Posterior vena cava (tissue), 2 donors: ENCODE data around the gene RIC8B. TPM values are rescaled to one million over a fixed set of nuclear protein-coding genes. Genes with fewer than 3 reads are reported as not detected.

ENCODE experiments used
- DNase-seq: peaks from one replicate; pipeline ENCODE4 v3.0.0-alpha.2; 2020; ENCODE audit warnings: low spot score
- intact Hi-C, 2 donors: fragments of 100-400 bp; cut with DNase I; formaldehyde crosslinking; loops; one replicate each; pipeline versions ENCODE4 v1.14.1 to v1.14.2; 2022 to 2023
- total RNA-seq, 2 donors: library from RNA; stranded (reverse); fragmentation: NEBNext Ultra II Directional; extraction: Animal tissue kit (Norgen Biotek cat#: 25700); gene quantifications; one replicate each; pipeline ENCODE4 v1.2.1, GENCODE V29; 2021
- donor health status: DM: yes; HTN: yes; CAD: no.
- donor health status: DM: yes; HTN: yes; CAD: no.

The RIC8B gene
- total RNA-seq, 2 donors from 2014 or later, result 20.2 to 23.8 TPM

DNA sequence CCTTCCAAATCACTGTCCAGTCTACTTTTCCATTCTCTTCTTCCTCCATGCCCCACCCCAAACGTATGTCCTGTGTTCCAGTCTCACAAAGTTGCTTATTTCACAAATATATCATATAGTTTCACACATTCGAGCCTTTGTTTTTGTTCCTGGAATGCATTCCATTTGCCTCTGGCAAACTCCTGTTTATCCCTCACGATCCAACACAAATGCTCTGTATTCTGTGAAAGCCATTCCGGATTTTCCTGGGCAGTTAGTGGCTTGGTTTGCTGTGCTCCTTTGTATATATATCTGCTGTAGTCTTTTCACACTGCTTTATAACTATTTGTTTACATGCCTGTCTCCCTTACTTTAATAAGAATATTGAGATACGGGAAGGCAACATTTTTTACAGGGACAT, 9.0 kb downstream of the RIC8B start:
- intact Hi-C loops, result no loop called here
- DNase-seq, result no peak

DNA sequence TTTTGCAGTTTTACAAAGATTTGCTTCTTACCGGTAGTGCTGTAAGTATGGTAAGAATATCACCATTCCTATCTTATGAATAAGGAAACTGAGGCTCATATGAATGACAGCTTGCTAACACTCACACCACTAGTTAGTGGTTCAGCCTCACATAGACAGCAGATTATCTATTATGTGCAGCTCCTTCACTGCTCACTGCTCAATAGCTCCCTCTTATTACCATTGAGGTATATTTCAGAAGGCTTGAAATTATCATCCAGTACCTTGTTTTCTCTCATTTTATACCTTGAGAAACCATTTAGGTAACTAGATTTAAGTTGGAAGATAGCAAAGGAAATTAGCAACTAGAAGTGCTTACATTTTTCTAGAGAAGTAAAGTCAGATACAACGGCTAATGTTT, 15.5 kb downstream of the RIC8B start:
- intact Hi-C loops, result no loop called here

DNA sequence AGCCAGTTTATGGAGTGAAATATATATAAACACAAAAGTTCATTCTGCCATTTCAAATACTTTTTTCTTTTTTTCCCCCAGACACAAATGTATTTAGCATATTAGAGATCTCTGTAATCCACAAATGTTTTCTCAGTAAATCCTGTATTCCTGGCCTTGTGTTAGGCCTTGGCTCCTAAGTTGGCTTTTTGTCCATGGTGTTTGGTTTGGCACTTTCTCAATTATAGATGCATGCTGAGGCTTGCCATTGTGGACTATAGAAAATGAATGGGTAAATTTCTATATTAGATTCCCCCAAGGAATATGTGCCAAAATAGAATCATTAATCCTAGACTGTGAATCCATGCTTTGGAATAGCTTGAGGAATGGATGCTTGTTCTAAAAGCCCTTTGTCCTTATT, 17.0 kb downstream of the RIC8B start:
- DNase-seq, result no peak
- intact Hi-C loops, result no loop called here

More for the DNA sequence above, 15.5 kb downstream of the RIC8B start:
- no peak for DNase-seq

DNA sequence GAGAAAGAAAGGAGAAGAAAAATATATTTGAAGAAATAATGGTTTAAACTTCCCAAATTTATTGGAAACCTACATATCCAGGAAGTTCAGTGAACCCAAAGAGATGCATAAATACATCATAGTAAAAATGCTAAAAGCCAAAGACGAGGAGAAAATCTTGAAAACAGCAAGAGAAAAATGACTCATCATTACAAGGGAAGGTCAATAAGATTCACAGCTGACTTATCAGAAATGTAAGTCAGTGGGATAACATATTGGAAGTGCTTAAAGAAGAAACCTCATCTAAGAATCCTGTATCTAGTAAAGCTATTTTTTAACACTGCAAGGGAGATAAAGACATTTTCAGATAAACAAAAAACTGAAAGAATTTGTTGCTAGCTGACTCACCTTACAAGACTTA, 19.9 kb downstream of the RIC8B start:
- no peak for DNase-seq
- intact Hi-C loops, result no loop called here

DNA sequence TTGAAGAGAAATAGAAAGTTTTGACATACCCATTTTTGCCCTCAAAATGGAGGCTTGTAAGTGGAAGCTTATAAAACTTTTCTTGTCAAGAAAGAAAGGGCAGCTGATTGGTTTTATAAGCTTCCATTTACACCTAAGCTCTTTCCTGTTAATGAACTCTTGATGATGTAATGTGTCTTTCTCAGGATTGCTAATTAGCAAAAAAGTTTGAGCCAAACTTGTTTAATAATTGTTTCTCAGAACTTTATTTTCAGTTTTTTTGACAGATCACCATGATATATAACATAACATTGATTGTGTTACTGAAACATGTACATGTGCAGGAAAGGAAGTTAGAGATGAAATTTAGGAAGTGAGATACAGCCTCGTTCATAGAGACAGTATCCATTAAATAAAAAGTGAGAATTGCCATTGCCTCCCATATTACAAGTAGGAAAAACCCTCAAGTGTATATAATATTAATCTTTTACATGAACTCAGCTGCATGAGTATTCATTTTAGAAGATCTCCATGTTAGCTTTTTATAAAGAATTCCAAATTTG, 26.8 kb downstream of the RIC8B start:
- DNase-seq, result no peak
- intact Hi-C loops, result loop anchor here in 1 of 2 donors (10.0 kb wide), 1 partner anchor 236 kb away; no protein-coding TSS in a partner anchor

DNA sequence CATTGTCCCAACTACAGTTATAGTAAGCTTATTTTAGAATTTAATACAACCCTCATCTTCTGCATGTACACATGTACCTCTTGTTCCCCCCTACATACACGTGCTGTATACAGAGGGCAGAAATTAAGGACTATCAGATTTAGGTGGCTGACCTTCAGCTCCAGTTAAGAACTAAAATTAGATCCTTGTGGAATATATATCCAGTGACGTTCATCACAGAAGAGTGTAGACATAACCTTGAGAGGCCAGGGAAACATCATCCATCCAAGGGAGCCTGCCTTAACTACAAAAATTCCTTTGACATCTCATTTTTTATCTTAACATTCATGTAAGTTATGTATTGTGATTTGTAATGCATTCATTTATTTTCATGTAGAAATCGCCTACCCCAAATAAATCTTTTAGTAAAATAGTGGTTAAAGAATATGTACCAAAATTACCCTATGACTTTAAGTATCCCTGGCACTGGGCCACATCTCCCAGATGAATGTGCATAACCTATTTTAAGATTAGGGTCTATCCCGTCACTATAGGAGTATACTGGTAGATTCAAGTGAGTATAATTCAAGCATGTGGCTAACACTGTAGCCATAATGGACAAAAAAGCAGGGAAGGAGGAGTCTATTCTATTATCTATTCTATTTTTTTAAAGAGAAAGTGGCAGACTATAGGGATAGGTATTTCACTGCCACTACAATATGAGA, 27.5 kb downstream of the RIC8B start:
- no peak for DNase-seq
- intact Hi-C loops, result loop anchor here in 1 of 2 donors (10.0 kb wide), 1 partner anchor 237 kb away; no protein-coding TSS in a partner anchor

DNA sequence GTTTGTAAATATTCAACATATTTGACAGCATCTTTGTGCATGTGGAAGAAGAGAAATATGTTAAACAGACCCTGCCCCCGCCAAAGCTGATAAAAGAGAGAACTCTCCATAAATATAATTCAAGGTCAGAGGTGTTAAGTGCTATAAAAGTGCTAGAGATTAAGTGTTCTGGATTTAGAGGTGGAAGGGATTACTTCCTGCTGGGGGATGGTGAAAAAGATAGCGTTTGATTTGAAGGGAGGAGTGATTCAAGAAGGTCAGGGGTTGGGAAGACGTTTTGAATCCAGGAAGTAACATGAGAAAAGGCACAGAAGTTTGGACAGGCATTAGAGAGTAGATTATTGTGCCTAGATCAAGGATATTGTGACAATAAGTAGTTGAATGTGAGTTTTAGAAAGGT, 30.2 kb downstream of the RIC8B start:
- no peak for DNase-seq
- intact Hi-C loops, result loop anchor here in 1 of 2 donors (10.0 kb wide), 1 partner anchor 240 kb away; no protein-coding TSS in a partner anchor

DNA sequence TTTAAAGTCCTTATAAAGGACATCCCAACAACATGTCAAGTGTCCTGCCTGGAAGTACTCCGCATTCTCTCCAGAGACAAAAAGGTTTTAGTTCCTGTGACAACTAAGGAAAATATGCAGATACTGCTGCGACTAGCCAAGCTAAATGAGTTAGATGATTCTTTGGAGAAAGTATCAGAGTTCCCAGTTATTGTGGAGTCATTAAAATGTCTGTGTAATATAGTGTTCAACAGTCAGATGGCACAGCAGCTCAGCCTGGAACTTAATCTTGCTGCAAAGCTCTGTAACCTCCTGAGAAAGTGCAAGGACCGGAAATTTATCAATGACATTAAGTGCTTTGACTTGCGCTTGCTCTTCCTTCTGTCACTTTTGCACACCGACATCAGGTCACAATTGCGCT, 40.2 kb downstream of the RIC8B start:
- intact Hi-C loops, result no loop called here
- DNase-seq, result no peak

DNA sequence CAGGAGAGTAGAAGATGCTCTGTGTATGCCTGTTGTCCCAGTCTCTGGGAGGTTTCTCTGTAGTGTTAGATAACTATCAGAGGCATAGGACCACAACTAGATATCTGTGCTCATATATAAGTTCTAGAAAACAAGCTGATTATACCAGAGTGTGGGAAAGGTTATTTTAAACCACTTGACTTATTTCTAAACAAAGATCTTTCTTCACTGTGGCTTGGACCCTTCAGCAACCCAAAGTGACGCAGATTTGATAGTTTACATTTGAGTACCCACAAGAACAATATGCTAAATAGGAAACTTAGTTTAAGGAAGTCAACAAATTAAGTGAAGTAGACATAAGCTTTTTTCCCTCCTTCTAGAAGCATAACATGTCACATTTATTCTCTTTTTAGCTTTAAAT, 41.3 kb downstream of the RIC8B start:
- intact Hi-C loops, result no loop called here
- no peak for DNase-seq

DNA sequence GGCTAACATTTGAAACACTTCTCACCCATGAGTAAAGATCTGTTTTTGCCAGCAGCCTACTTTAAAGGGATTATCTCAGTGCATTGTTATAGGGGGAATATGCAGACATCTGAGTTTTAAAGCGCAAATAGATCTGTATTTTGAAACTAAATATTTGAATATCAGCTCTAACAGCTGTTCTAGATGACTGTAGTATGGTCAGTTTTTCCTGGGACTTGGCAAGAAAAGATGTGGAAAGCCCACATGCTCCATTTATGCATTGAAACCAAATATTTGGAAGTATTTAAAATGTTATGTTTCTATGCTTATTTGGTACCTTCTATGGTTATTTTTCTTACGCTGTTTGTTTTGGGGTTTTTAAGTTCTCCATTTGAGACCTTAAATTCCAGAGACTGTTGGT, 41.7 kb downstream of the RIC8B start:
- no peak for DNase-seq
- intact Hi-C loops, result no loop called here

DNA sequence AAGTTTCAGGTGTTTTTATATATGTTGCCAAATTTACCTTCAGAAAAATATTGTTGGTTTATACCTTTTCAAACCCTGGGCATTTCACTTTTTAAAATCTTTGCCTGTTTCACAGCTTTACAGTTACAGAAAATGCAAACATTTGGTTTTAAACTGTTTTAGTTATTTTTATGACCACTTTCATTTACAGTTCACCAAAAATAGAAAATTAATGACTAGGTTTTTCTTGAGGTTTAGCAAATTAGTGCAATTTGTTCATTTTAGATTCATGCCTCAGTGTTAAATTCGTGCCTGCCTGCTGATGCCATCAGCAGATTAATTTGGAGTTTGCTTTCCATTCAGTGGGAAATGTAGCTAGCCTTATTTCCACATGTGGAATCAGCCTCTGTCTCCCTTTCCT, 45.5 kb downstream of the RIC8B start:
- no peak for DNase-seq
- intact Hi-C loops, result no loop called here

DNA sequence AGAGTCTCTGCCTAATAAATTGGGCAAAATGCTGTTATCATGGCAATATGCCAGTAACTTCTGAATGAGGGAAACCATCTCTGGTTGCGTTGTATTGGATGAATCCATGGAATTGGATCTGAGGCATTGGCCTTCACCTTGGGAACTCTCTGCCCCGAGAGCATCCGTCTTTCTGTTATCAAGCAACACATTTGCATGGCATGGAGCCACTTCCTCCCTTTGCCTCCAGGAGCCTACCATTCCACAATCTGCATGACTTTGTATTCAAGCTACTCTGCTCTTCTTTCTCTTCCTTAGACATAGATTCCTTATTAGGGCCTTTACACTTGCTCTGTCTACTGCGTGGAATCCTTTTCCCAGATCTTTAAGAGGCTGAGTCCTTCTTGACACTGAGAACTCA, 57.2 kb downstream of the RIC8B start:
- intact Hi-C loops, result no loop called here
- no peak for DNase-seq

DNA sequence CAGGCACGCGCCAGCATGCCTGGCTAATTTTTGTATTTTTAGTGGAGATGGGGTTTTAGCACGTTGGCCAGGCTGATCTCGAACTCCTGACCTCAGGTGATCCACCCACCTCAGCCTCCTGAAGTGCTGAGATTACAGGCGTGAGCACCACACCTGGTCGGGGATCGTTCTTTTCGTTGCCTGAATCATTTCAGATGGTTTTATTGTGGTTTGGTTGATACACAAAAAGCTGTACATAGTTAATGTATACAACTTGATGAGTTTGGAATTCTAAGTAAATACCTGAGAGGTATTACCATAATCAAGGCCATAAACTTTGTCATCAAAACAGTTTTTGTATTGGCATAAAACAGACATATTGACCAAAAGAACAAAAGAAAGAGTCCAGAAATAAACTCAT, 63.3 kb downstream of the RIC8B start:
- DNase-seq, result no peak
- intact Hi-C loops, result no loop called here

DNA sequence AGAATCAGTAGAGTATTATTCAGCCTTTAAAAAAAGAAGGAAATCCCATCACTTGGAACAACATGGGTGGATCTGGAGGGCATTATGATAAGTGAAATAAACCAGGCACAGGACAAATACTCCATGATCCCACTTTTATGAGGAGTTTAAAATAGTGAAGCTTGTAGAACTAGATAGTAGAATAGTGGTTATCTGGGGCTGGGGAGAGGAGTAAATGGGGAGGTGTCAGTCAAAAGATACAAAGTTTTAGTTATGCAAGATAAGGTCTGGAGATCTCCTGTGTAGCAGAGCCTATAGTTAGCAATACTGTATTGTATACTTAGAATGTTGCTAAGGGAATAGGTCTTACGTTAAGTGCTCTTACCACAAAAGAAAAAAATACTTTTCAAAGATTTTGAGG, 64.9 kb downstream of the RIC8B start:
- intact Hi-C loops, result no loop called here
- no peak for DNase-seq

DNA sequence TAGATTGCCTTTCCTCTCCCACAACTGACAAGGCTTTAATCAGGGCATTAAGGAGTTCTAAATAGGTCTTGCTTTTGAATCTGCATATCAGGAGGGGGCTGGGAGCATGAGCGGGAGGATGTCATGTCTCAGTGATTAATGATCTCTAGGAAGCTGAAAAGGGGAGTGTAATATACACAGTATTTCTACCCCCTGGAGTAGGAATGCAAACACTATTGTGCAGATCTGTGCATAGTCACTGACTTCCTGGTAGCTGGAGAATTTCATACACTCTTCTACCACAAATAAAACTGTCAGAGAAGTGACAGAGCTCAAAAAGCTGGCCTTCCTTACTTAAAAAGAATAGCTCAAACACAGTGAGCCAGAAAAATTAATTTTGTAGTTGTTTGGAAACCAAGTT, 65.8 kb downstream of the RIC8B start:
- intact Hi-C loops, result loop anchor here in 1 of 2 donors (10.0 kb wide), 1 partner anchor 455 kb away; no protein-coding TSS in a partner anchor
- DNase-seq, result no peak

DNA sequence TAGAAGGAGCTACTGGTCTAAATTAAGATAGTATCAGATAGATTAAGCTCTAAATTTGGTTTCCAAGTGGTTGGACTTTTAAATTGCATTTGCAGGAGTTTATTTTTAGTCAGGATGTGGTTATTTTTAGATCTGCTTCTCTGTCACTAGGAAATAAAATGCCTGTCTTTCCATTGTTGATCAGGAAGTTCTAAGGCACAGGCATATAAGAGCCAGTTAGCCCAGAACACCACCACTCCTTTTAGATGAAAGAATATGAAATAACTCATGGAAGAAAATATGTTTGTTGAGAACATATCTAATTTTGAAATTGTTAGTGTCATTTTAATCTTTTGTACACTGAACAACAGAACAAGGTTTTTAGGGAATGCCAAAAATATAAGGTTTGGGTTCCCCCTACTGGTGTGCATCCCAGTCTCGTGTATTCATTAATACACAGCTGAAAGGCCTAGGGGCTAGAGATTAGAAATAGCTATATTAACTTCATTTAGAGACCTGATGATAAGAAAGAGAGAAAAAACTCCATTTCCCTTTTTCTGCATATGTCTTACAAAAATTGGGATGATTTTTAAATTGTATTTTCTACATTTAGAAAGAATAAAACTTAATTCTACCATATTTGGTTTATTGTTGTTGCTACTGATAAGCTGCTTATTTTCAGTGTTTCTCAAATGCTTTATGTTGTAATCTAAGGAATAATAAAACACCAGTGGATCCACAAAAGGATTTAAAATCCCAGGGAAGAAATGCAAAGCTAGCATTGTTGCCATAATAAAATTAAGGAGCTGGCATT, 67.2 kb downstream of the RIC8B start:
- no peak for DNase-seq
- intact Hi-C loops, result loop anchor here in 1 of 2 donors (10.0 kb wide), 1 partner anchor 457 kb away; no protein-coding TSS in a partner anchor

DNA sequence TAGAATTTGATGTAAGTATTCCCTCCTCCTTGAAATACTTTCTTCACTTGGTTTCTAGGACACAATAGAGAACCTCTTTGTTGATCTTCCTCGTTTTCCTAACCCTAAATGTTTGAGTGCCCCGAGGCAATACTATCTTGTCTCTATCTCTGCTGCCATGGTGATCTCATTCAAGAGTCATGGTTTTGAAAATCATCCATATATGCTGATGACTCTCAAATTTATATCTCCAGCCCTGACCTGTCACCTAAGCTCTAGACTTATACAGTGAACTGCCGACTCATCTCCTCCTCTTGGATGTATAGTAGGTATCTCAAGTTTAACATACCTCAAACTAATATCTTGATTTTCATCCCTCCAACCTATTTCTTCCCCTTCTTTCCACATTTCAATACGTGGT, 71.4 kb downstream of the RIC8B start:
- intact Hi-C loops, result loop anchor here in 1 of 2 donors (10.0 kb wide), 1 partner anchor 461 kb away; no protein-coding TSS in a partner anchor
- no peak for DNase-seq

DNA sequence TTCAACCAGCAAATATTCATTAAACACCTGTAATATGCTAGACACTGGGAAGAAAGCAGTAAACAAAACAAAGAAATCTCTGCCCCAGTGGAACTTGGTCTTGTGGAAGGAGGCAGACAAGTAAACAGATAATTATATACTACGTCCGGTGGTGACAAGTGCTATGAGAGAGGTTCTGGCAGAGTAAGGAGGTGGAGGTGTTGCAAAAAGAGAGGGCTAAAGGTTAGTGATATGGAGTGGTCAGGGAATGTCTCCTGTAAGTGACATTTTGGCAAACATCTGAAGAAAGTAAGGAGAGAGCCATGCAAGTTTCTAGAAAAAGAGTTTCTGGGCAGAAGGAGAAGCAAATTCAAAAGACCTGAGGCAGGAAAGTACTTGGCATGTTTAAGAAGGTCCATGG, 73.4 kb downstream of the RIC8B start:
- intact Hi-C loops, result loop anchor here in 1 of 2 donors (10.0 kb wide), 1 partner anchor 463 kb away; no protein-coding TSS in a partner anchor
- DNase-seq, result no peak

DNA sequence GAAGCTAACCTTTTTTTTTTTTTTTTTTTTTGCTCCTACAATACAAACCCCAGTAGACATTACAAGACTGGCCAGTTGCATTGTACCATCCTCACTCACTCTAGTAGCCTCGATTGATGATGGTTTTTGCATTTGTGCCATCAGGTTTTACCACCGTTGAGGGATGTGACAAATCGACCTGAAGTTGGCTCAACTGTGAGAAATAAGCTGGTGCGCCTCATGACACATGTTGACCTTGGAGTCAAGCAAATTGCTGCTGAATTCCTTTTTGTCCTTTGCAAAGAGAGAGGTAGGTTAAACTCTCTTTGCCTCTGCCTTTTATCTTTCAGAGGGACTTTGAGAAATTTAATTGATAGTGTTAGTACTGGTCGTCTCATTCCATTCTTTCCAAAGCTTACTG, 76.8 kb downstream of the RIC8B start:
- DNase-seq, result no peak
- intact Hi-C loops, result no loop called here

DNA sequence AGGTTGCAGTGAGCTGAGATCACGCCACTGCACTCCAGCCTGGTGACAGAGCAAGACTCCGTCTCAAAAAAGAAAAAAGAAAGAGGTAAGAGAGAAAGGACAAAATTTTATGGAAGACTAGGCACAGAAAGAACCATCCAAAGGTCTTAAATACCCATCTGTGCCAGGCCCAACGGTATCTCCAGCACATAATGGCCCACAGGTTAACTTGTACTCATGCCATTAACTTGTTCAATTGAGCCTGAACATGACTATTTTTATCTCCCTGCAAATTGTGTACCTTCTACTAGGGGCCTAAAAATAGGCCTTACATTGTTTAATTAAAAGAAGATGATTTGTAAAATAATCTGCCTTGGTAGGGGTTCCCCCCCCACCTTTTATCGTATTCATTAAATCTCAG, 80.2 kb downstream of the RIC8B start:
- DNase-seq, result no peak

More for the DNA sequence above, 80.2 kb downstream of the RIC8B start:
- intact Hi-C loops, result no loop called here
